ENCODE results near the gene DACH2. TPM values are rescaled to one million over a fixed set of nuclear protein-coding genes. Genes with fewer than 3 reads are reported as not detected.

DACH2 gene
- polyA plus RNA-seq, 1 donor: 1.6 TPM

DNA sequence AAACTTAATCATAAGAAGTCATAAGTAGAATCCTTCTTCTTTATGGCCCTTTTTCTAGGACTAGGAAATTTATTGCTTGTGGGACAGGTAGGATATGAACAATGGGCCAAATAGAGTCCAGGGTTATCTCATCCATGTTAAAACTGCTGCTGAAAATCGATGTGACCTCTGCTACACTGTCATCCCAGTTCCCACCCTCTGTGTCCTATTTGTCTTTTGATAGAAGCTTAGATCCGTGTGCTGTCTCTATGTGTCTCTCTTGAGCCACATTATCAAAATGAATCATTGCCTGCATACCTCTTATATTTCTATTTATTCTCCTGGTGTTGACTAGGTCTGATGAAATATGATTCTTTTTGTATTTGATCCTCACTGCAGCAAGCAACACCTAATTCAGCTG lies 661.4 kb downstream of the DACH2 start:
- DNase-seq: no peak

DNA sequence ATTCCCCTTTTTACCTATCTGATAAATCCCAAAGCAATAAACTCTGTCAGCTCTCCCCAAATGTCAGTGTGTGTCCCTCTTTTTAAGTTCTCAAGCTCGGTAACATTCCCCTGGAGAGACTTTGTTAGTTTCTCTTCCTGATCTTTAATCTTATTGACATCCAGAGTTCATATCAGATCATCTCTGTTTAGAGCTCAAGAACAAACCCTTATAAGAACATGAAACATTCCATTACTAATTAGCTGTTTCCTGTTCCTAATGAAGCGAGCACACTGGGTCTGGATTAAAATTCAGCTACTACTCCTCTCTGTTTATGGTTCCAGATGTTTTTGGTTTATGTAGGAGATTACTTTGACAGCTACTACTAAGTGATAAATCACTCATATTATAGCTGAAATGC lies 681.5 kb downstream of the DACH2 start:
- no peak for DNase-seq

DNA sequence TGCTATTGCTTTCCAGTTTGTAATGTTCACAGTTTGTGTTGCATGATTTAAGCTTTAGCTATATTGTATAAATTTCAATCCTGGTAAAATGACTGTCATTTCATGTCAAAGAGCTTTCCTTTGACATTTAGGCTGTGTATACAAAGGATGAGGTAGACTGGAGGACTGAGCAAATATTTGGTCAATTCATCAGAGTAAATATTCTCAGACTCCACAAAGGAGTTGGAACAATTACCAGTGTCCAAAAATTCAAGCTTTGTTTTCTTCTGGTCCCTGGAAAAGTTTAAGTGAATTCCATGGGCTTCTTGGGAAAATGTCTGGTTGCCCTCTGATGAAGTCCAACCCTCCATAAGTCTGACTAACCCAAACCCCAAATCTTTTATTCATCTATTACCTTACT lies 682.4 kb downstream of the DACH2 start:
- no peak for DNase-seq

DNA sequence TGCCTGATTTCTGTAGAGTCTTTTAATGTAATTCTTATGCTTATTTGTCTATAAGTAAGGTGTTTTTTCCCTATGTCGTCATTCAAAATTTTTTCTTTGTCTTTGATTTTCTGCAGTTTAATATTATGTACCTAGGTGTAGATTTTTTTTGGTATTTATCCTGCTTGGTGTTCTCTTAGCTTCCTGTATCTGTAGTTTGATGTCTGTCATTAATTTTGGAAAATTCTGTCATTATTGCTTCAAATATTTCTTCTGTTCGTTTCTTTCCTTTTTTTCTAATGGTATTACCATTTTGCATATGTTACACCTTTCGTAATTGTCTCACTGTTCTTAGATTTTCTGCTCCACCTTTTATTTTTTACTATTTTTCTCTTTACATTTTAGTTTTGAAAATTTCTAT lies 696.9 kb downstream of the DACH2 start:
- DNase-seq: no peak

Other genes starting within 250 kb of the DACH2 start
- gene CHM, start 100.9 kb upstream of the DACH2 start, polyA plus RNA-seq (ENCODE audit: insufficient read length): 13.3 TPM